LNCaP clone FGC (cell line): ENCODE results near the gene TRIM63.
A peak's percentile ranks its signal among the peaks of the same experiment; 100 is the strongest.

Source experiments
- DNase-seq: peaks from one replicate; pipeline ENCODE4 v3.0.0-alpha.2; 2011; ENCODE audit warnings: low read depth
- H3K4me3 ChIP-seq: 2 replicates; pipeline ENCODE4 v1.5.1; 2011; ENCODE audit warnings: mild to moderate bottlenecking, low read depth, low read length, control low read depth
- CTCF ChIP-seq: IDR thresholded peaks from 2 replicates; pipeline ENCODE4 v1.5.1; 2012; ENCODE audit warnings: mild to moderate bottlenecking; ENCODE audit not compliant: control insufficient read depth, insufficient read depth; ENCODE audit errors: extremely low read depth

Gene TRIM63

GRCh38 chr1:26067432-26067911, at the start of gene TRIM63:
TRIM63 (minus strand) TSS chr1:26067630; CDS start chr1:26067494, 136 bp downstream.
- H3K4me3 ChIP-seq = no peak within 1 kb of the TSS
- TF ChIP-seq CTCF = no peak
- DNase-seq = no peak

- TF ChIP-seq CTCF = no peak
- peak; percentile 70 for DNase-seq
- H3K4me3 ChIP-seq = no peak overlapping the region
These were observed 46.9 kb upstream of the TRIM63 start for GRCh38 chr1:26114165-26114927.

GRCh38 chr1:26112407-26112775, 45.0 kb upstream of the TRIM63 start:
- no peak for DNase-seq
- TF ChIP-seq CTCF = no peak
- H3K4me3 ChIP-seq = peak overlapping the region; percentile 72

GRCh38 chr1:26111530-26112406, 44.3 kb upstream of the TRIM63 start, which contains the start of gene PDIK1L:
PDIK1L (plus strand) TSS chr1:26111824; CDS start chr1:26114309, 2,485 bp downstream.
- H3K4me3 ChIP-seq = peak within 1 kb of the TSS; percentile 72
- TF ChIP-seq CTCF = no peak
- DNase-seq = peak; percentile 74

GRCh38 chr1:26110731-26111529, 43.5 kb upstream of the TRIM63 start:
- H3K4me3 ChIP-seq = peak overlapping the region; percentile 72
- no peak for DNase-seq

More at GRCh38 chr1:26110731-26111529, 43.5 kb upstream of the TRIM63 start:
- no peak for TF ChIP-seq CTCF
